ENCODE measurements around the gene SPATA17.

DNA sequence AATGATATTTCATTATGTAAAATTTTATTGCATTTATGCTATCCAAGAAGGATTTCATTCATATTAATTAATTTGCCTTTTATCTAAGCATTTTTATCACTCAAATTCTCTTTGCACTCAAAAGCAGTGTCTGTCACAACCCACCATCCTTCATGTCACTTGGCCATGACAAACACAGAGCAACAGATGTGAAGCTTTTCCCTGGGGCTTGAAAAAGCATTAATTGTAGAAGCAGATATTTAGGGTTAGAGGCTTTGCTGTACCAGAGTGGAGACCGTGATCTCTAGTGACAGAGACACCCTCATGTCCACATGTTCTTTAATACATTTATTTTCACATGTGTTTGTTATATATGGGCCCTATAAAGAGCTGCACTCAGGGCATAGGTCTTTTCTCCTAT is 230.5 kb downstream of the SPATA17 start:
- TF ChIP-seq, protein P1, sequence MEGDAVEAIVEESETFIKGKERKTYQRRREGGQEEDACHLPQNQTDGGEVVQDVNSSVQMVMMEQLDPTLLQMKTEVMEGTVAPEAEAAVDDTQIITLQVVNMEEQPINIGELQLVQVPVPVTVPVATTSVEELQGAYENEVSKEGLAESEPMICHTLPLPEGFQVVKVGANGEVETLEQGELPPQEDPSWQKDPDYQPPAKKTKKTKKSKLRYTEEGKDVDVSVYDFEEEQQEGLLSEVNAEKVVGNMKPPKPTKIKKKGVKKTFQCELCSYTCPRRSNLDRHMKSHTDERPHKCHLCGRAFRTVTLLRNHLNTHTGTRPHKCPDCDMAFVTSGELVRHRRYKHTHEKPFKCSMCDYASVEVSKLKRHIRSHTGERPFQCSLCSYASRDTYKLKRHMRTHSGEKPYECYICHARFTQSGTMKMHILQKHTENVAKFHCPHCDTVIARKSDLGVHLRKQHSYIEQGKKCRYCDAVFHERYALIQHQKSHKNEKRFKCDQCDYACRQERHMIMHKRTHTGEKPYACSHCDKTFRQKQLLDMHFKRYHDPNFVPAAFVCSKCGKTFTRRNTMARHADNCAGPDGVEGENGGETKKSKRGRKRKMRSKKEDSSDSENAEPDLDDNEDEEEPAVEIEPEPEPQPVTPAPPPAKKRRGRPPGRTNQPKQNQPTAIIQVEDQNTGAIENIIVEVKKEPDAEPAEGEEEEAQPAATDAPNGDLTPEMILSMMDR (IDR thresholded peaks at IDR 0.05 in 4 of 5, conservative IDR thresholded peaks at IDR 0.05 in 1 of 5), result no peak
- no peak for TF ChIP-seq POLR2A (IDR thresholded peaks at IDR 0.05)
